SK-N-SH (cell line): Measurements from ENCODE around the gene FBXW8. TPM values are rescaled to one million over a fixed set of nuclear protein-coding genes. Genes with fewer than 3 reads are reported as not detected.

Experiments
- CTCF ChIA-PET: fragments of 300-600, 350-600 bp; formaldehyde crosslinking; extraction: SDS; loops from one replicate; lab custom pipeline; 2021; lab: Yijun Ruan, JAX
- POLR2A ChIA-PET: fragments of 350-600 bp; sonication (Branson Sonifier 250); formaldehyde crosslinking; extraction: SDS; loops from one replicate; lab custom pipeline; 2020; ENCODE audit warnings: antibody characterized with exemption, inconsistent platforms; lab: Yijun Ruan, JAX
- DNase-seq: peaks from one replicate; pipeline ENCODE4 v3.0.0; 2012
- H2AFZ ChIP-seq: fragments of 200-600 bp; sonication (generic); 2 replicates; pipeline ENCODE4 v1.8.1; 2016; ENCODE audit warnings: antibody characterized with exemption, mild to moderate bottlenecking, low read depth
- H3F3A ChIP-seq: fragments of 200-600 bp; sonication (generic); replicated peaks from 2 replicates; pipeline ENCODE3; 2016; ENCODE audit warnings: antibody characterized with exemption, mild to moderate bottlenecking; ENCODE audit not compliant: insufficient read depth
- H3K27ac ChIP-seq, 2 experiments: fragments of 200-500 bp in 1 of 2; fragments of 200-600 bp in 1 of 2; sonication (Bioruptor generic) in 1 of 2; sonication (generic), shearing (Covaris generic) in 1 of 2; 2 replicates each; pipeline versions ENCODE4 v1.5.1 to v1.6.1; 2014 to 2016; ENCODE audit warnings: low read depth in 2 of 2, inconsistent platforms in 1 of 2, low read length in 1 of 2, mild to moderate bottlenecking in 1 of 2, mixed read lengths in 1 of 2
- H3K27me3 ChIP-seq: fragments of 200-600 bp; sonication (generic), shearing (Covaris generic); 2 replicates; pipeline ENCODE4 v1.6.1; 2016; ENCODE audit warnings: mixed run types; ENCODE audit not compliant: insufficient read depth
- H3K36me3 ChIP-seq, 2 experiments: fragments of 200-500 bp in 1 of 2; fragments of 200-600 bp in 1 of 2; sonication (Bioruptor generic) in 1 of 2; sonication (generic) in 1 of 2; replicated peaks in 1 of 2; 2 replicates each; pipeline versions ENCODE3 to v1.5.1; 2014 to 2016; ENCODE audit warnings: low read length in 1 of 2, mild to moderate bottlenecking in 1 of 2; ENCODE audit not compliant: insufficient read depth in 2 of 2, control insufficient read depth in 1 of 2
- H3K4me1 ChIP-seq, 2 experiments: fragments of 200-500 bp in 1 of 2; fragments of 200-600 bp in 1 of 2; sonication (Bioruptor generic) in 1 of 2; sonication (generic), shearing (Covaris generic) in 1 of 2; 2 replicates each; pipeline versions ENCODE4 v1.5.1 to v1.6.1; 2014 to 2016; ENCODE audit warnings: low read depth in 1 of 2, low read length in 1 of 2, mixed run types in 1 of 2; ENCODE audit not compliant: insufficient read depth in 2 of 2, control insufficient read depth in 1 of 2
- H3K4me2 ChIP-seq: fragments of 200-600 bp; sonication (generic), shearing (Covaris generic); 2 replicates; pipeline ENCODE4 v1.6.1; 2017; ENCODE audit warnings: mixed run types
- H3K4me3 ChIP-seq, 2 experiments: fragments of 200-500 bp in 1 of 2; fragments of 200-600 bp in 1 of 2; sonication (Bioruptor generic) in 1 of 2; sonication (generic), shearing (Covaris generic) in 1 of 2; 2 replicates each; pipeline versions ENCODE4 v1.5.1 to v1.8.1; 2014 to 2016; ENCODE audit warnings: low read depth in 2 of 2, inconsistent platforms in 1 of 2, low read length in 1 of 2, mild to moderate bottlenecking in 1 of 2, mixed read lengths in 1 of 2, moderate library complexity in 1 of 2
- H3K79me2 ChIP-seq: fragments of 200-600 bp; sonication (generic); 2 replicates; pipeline ENCODE4 v1.8.1; 2017; ENCODE audit warnings: mild to moderate bottlenecking; ENCODE audit not compliant: insufficient read depth
- H3K9ac ChIP-seq: fragments of 200-600 bp; sonication (generic); 2 replicates; pipeline ENCODE4 v1.6.1; 2017; ENCODE audit warnings: mixed run types
- H3K9me2 ChIP-seq: fragments of 200-600 bp; sonication (generic); 2 replicates; pipeline ENCODE4 v1.6.1; 2017; ENCODE audit warnings: mixed run types
- H3K9me3 ChIP-seq: fragments of 200-600 bp; sonication (generic); 2 replicates; pipeline ENCODE4 v1.6.1; 2017; ENCODE audit warnings: mixed run types, mild to moderate bottlenecking, moderate library complexity
- H4K20me1 ChIP-seq: fragments of 200-600 bp; sonication (generic); 2 replicates; pipeline ENCODE4 v1.6.1; 2017; ENCODE audit warnings: mild to moderate bottlenecking, mixed run types; ENCODE audit not compliant: insufficient read depth
- EP300 ChIP-seq, 2 experiments: IDR thresholded peaks; 2 replicates each; pipeline versions ENCODE4 v1.4.0 to v1.6.1; 2012; ENCODE audit warnings: borderline replicate concordance in 1 of 2, low read depth in 1 of 2, low read length in 1 of 2
- FOXJ3 ChIP-seq: sonication (generic); formaldehyde crosslinking; IDR thresholded peaks from 2 replicates; pipeline ENCODE4 v1.5.1; 2020; ENCODE audit warnings: mild to moderate bottlenecking, missing genetic modification reagents
- FOXM1 ChIP-seq: IDR thresholded peaks from 2 replicates; pipeline ENCODE4 v1.4.0; 2012; ENCODE audit warnings: low read depth, mild to moderate bottlenecking
- JUND ChIP-seq: IDR thresholded peaks from 2 replicates; pipeline ENCODE4 v1.4.0; 2012
- MAX ChIP-seq: IDR thresholded peaks from 2 replicates; pipeline ENCODE4 v1.4.0; 2012; ENCODE audit warnings: low read depth
- PBX3 ChIP-seq: IDR thresholded peaks from 2 replicates; pipeline ENCODE4; 2012
- POLR2AphosphoS5 ChIP-seq: IDR thresholded peaks from 2 replicates; pipeline ENCODE4 v1.6.1; 2012; ENCODE audit warnings: low read depth, low read length
- REST ChIP-seq: IDR thresholded peaks from 2 replicates; pipeline ENCODE4 v1.6.1; 2012; ENCODE audit warnings: mild to moderate bottlenecking, low read depth, low read length, moderate library complexity
- RXRA ChIP-seq: IDR thresholded peaks from 2 replicates; pipeline ENCODE4 v1.4.0; 2012; ENCODE audit warnings: low read depth, mild to moderate bottlenecking, borderline replicate concordance
- TCF12 ChIP-seq: IDR thresholded peaks from 2 replicates; pipeline ENCODE4 v1.4.0; 2012
- TEAD4 ChIP-seq: IDR thresholded peaks from 2 replicates; pipeline ENCODE4 v1.4.0; 2012; ENCODE audit warnings: mild to moderate bottlenecking, borderline replicate concordance; ENCODE audit not compliant: insufficient read depth
- WGBS: methylation state at CpG from one replicate; pipeline ENCODE4 v1.1.6; 2017; ENCODE audit warnings: low lambda C conversion rate; 5-methylcytosine and 5-hydroxymethylcytosine counted together
- polyA plus RNA-seq, 3 experiments: library from polyadenylated mRNA; depleted of rRNA; stranded (reverse); fragments of >200 nt; gene quantifications; 2 replicates each; pipeline ENCODE4 v1.2.3, GENCODE V29; 2012
- TF ChIP-seq, protein P1 (sequence below): fragments of 200-600 bp; sonication (generic); IDR thresholded peaks from 2 replicates; pipeline ENCODE4 v1.6.1; 2017; ENCODE audit warnings: antibody characterized with exemption, mild to moderate bottlenecking, moderate library complexity

FBXW8 gene
- polyA plus RNA-seq, 1 of the 3 experiments (the other 2 are of a cell fraction) = 15.6 TPM

DNA sequence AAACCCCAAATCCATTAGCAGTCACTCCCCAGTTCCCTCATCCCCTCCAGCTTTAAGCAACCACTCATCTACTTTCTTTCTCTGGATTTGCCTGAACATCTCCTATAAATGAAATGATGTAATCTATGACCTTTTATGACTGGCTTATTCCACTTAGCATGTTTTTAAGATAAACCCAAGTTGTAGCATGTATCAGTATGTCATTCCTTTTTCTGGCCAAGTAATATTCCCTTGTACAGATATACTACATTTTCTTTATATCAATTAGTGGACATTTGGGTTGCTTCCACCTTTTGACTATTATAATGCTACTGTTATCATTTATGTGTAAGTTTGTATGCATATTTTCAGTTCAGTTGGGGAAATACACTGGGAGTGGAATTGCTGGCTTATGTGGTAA, 105.1 kb downstream of the FBXW8 start:
- Histone ChIP-seq H3K79me2 (peaks cover 3% of the 10 kb centered on the region; the same call in 1 of the 2 replicates), H3K27ac (no peak overlapping the region), H2AFZ (no peak overlapping the region), H3K27me3 (no peaks in the 10 kb centered on the region), H3K36me3 (peaks cover 51 to 76% of the 10 kb centered on the region in 2 experiments), H3K9me3 (no peaks in the 10 kb centered on the region), H3K9me2 (no peaks in the 10 kb centered on the region), H4K20me1 (no peaks in the 10 kb centered on the region), H3F3A (peaks cover 5% of the 10 kb centered on the region), H3K9ac (no peak overlapping the region), H3K4me2 (no peak overlapping the region), H3K4me3 (no peak overlapping the region), H3K4me1 (peaks cover 0 to 5% of the 10 kb centered on the region in 2 experiments; a peak in 1 of 4 replicates)
- ChIA-PET POLR2A (no interaction called here), CTCF (interaction anchor here (1.4 kb wide), 2 partner anchors 9 to 105 kb away, joined by 3 to 4 read pairs; no protein-coding TSS in a partner anchor)
- DNase-seq = no peak
- TF ChIP-seq MAX (no peak), RXRA (no peak), POLR2AphosphoS5 (no peak), TEAD4 (no peak), FOXM1 (no peak), PBX3 (no peak)

DNA sequence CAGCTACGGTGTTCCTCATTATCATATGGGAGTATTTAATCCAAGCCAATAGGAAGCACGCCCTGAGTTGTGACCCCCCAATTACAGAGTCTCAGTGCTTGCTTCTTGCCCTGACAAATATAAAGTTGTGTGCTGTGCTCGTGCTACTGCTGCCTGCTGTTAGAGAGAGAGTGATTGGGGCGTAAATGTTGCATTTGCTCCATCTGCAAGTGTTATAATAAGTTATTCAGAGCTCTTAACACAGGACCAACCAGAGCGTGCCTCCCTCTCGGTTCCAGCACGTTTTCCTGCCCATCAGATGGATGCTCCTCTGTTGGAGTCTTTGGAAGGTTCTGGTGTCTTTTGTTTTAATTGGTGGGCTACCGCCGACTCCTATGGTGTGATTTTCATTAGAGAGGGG, 107.1 kb downstream of the FBXW8 start:
- Histone ChIP-seq H3K9ac (no peak overlapping the region), H3K4me3 (no peak overlapping the region), H4K20me1 (no peaks in the 10 kb centered on the region), H3K9me2 (no peaks in the 10 kb centered on the region), H3K9me3 (no peaks in the 10 kb centered on the region), H3K36me3 (peaks cover 38 to 70% of the 10 kb centered on the region in 2 experiments), H3K27ac (no peak overlapping the region), H3K4me2 (no peak overlapping the region), H3F3A (peaks cover 5% of the 10 kb centered on the region), H3K79me2 (peaks cover 7% of the 10 kb centered on the region; the same call in 1 of the 2 replicates), H3K27me3 (no peaks in the 10 kb centered on the region), H3K4me1 (peaks cover 0 to 12% of the 10 kb centered on the region in 2 experiments; a peak in 1 of 4 replicates), H2AFZ (no peak overlapping the region)
- CTCF ChIA-PET = interaction anchor here (1.0 to 1.3 kb wide), 2 partner anchors 9 to 11 kb away, joined by 3 read pairs; no protein-coding TSS in a partner anchor
- POLR2A ChIA-PET = no interaction called here
- 97% methylated on average over 9 of the region's 9 CpGs for WGBS
- DNase-seq = no peak
- no peak for TF ChIP-seq JUND
- TF ChIP-seq REST = no peak
- no peak for TF ChIP-seq EP300 (IDR thresholded peaks at IDR 0.05; ENCODE audit: borderline replicate concordance in 1 of 2, low read depth in 1 of 2, low read length in 1 of 2)
- no peak for TF ChIP-seq POLR2AphosphoS5
- TF ChIP-seq TEAD4 = no peak
- no peak for TF ChIP-seq FOXJ3 (CRISPR knock-in tag)
- TF ChIP-seq TCF12 = no peak
- TF ChIP-seq, protein P1, sequence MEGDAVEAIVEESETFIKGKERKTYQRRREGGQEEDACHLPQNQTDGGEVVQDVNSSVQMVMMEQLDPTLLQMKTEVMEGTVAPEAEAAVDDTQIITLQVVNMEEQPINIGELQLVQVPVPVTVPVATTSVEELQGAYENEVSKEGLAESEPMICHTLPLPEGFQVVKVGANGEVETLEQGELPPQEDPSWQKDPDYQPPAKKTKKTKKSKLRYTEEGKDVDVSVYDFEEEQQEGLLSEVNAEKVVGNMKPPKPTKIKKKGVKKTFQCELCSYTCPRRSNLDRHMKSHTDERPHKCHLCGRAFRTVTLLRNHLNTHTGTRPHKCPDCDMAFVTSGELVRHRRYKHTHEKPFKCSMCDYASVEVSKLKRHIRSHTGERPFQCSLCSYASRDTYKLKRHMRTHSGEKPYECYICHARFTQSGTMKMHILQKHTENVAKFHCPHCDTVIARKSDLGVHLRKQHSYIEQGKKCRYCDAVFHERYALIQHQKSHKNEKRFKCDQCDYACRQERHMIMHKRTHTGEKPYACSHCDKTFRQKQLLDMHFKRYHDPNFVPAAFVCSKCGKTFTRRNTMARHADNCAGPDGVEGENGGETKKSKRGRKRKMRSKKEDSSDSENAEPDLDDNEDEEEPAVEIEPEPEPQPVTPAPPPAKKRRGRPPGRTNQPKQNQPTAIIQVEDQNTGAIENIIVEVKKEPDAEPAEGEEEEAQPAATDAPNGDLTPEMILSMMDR = no peak
